Measurements from ENCODE around the gene GCGR.

GCGR gene

GRCh38 chr17:81812571-81813370 is 8.8 kb downstream of the GCGR start:
- DNase-seq, result no peak

DNA sequence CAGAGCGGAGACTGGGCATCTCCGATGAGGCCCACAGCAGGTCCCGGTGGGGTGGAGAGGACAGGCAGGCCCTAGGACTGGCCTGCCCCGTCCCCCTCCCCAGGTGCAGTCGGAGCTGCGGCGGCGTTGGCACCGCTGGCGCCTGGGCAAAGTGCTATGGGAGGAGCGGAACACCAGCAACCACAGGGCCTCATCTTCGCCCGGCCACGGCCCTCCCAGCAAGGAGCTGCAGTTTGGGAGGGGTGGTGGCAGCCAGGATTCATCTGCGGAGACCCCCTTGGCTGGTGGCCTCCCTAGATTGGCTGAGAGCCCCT is 9.4 kb downstream of the GCGR start:
- DNase-seq, result no peak

GRCh38 chr17:81813861-81814683 is 10.1 kb downstream of the GCGR start:
- DNase-seq, result no peak

DNA sequence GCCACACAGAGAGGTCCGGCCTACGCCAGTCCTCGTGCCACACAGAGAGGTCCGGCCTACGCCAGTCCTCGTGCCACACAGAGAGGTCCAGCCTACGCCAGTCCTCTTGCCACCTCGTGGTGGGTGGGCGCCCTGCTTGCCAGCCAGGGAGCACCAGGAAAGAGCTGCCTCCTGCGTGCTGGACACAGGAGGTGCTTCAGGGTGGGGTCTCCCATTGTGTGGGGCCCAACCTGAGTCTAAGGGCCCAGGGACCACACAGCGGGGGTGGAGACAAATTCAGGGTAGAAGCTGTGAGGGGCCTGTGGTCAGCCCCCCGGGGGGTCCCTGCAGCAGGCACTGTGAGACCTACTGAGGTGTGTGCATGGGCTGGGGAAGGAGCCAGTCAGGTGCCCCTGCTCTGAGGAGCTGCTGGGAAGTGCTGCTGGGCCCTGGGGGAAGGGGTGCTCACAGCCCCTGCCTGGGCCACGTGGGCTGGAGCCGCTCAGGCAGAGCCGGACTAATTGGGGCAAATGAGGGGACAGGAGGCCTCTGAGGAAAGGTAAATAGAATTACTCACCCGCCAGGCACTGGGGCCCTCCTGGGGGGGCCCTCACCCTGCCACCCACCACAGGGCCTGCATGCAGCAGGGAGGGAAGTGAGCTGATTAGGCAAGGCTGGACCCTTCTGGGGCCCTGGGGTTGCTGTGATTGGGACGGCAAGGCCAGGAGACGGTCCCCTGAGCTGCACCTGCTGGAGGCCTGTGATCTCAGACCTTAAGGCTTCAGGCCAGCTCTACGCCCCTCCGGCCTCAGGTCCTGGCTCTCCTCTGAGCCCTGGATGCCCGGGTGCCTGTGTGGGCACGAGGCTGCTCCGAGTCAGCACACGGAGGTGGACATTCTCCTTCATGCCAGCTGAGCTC is 11.0 kb downstream of the GCGR start:
- no peak for DNase-seq

- no peak for DNase-seq
Measured at GRCh38 chr17:81815646-81815986, 11.7 kb downstream of the GCGR start.

DNA sequence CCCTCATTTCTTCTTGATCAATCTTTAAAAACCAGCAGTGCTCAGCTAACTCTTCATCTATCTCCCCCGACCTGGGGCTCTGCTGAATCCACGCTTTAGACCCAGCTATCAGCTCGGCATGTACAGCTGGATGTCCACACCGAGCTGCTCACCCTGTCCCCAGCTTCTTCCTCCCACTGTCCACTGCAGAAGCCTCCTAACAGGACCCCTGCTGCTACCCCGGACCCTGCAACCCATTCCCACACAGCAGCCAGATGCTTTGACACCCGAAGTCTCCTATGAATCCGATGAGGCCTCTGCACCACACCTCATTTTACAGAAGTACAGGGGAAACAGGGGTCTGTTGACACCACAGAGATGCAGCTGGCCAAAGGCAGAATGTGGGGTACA is 13.8 kb downstream of the GCGR start:
- no peak for DNase-seq

DNA sequence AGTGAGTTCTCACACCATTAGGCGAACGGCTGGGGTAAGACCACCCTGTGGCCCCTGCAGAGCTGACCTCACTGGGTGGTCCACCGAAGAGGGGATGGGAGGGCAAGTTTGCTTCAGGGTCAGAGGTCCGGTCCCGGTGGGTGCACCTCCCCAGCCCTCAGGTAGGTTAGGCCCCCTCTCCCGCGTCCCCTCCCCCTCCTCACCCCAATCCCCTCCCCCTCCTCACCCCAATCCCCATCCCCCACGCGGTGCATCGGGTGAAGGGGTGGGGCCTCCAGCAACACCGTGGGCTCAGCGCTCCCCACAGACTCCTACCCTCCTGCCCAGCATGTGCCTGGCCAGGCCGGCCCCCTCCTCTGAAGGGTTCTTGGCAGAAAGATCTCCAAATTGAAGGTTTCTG is 15.8 kb downstream of the GCGR start:
- no peak for DNase-seq

DNA sequence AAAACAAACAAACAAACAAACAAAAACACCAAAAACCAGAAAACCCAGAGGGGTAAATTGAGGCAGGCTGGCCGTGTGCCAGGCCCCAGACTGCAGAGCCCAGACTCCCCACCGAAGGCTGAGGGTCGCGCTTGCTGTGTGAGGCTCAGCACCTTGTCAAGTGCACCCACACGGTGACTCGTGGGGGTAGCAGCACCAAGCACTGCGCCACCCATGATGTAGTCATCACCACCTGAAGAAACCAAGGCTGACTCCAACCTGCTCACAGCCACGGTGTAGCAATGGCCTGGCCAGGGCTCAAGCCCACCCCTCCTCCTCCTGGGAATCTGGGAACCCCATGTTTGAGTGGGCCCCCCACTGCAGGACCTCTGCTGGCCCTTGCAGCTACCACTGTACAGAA is 17.2 kb downstream of the GCGR start:
- DNase-seq, result no peak

DNA sequence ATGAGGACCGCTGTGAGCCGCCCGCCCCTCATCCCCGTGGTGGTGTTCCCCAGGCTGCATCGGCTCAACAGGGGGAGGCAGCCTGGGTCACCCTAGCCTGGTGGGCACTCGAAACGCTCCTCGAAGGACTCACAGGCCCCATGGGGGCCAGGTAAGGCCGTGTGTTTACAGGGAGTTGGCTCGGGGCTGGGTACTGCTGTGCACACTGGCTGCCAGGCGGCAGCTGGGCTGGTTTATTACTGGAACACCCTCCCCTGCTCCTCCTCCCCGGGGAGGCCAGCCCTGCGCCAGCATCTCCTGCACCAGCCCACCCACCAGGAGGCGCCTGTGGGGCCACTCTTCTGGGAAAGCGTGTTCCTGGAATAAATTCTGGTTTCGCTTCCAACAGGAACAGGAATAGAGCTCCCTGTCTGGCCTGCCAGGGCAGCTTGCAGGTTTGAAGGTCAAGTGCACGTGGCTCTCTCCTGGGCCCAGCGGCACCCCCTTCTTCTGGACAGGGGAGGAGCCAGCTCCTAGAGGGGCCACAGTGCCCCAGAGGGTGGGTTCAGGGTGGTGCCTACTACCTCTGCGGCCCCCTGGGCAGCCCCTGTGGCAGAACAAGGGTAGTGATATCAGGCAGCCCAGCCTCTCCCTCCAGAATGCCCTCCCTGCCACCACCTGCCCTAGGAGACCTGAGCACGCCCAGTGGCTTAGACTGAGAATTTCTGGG is 17.8 kb downstream of the GCGR start:
- DNase-seq, result peak in 1 of 2 donors; percentile 34

- no peak for DNase-seq
Measured at GRCh38 chr17:81822312-81822637, 18.3 kb downstream of the GCGR start.

DNA sequence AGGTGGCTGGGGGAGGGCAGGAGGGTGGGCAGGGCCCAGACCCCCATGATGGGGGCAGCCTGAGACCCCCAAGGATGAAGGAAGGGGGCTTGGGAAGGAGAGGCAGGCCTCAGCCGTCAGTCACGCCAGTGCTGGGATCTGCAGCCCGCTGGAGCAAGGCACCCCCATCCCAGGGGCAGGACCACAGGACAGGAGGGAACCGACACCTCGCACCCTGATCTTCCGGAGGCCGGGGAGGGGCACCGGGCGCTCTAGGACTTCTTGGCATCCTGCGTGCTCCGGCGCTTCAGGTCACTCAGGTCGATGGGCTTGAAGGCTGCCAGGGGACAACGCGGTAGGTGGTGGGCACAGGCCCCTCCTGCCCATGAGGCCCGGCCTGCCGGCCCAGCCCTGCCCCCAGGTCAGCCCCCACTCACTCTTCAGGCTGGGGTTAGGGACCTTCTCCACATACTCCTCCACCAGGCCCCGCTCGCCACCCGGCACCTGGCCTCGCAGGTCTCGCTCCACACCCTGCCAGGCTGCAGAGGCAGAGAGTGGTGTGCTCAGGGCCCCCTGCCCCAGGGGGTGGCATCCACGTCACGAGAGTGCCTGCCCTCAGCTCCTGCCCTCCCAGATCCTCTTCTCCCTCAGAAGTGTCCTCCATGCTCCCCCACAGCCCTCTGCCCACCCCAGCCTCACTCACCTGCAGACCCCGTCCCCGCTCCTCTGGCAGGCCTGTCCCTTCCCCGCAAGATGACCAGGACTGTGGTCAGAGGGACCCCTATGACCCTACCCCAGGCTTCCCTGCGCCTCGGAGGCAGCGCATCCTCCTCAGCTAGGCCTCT is 19.3 kb downstream of the GCGR start:
- no peak for DNase-seq

DNA sequence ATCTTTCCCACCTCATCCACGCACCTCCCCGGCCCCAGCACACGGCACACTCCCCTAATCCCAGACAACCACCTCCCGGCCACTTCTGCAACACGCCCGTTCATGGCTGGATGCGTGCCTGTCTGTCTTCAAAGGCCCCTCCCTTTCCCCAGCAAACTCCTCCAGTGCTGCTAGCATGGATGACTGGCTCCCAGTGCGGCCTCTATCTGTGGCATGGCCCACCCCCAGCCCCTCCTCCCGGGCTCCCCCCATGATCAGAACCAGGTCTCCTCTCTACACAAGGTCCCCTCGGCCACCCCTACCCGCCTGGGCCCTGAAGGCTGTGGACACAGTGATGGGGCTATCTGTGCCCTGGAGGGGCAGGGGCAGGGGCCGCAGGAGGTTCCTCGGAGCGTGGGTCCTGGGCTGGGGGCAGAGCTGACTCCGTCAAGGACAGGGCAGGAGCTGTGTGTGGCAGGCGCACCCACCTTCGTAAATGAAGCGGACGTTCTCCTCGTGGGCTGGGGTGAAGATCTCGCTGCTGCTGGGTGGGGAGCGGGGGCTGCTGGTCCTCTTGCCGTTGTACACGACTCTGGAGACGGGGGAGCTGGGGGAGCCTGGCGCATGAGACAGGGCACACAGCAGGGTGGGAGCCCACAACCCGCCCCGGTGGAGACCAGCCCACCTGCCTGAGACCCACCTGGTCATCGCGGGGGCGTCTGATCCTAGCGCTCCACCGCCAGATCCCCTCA is 20.0 kb downstream of the GCGR start:
- DNase-seq, result no peak

DNA sequence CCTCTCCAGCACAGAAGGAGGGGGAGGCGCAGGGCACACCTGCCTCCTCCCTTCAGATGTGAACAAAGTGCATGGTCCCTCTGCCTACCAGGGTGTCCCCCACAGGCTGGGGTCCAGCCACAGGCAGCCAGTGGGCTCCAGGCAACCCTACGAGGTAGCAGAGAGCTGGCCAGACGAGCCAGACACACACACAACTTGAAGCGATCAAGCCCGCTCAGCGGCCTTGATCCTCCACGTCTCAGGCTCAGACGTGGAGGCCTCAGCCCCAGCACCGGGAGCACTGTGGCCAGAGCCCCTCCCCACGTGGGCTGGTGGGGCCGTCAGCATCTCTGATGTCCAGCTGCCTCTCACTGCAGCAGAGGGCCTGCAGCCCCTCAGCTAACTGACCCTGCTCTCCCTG is 20.6 kb downstream of the GCGR start:
- no peak for DNase-seq

DNA sequence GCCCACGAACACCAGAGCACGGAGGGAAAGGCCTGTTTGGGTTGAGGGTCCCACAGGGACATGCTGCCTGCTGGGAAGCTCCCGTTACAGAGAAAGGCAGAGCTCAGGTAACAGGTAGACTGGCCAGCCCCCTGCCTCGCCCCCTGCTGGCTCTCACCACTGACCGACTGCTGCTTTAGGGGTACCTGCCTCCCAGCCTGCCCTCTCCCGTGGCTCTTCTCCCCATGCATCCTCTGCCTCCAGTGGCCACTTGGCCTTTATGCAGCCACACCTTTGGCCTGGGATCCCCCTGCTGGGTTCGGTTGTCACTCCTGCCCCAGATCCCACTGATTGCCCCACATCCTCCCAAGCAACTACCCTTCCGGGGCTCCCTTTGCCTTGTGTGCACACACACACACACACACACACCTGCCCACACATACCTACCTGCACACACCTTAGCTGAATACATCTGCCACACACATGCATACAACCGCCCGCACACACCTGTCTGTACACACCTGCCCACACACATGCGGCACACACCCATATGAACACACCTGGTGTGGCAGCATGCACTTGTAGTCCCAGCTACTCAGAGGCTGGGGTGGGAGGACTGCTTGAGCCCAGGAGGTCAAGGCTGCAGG is 22.0 kb downstream of the GCGR start:
- DNase-seq, result no peak

DNA sequence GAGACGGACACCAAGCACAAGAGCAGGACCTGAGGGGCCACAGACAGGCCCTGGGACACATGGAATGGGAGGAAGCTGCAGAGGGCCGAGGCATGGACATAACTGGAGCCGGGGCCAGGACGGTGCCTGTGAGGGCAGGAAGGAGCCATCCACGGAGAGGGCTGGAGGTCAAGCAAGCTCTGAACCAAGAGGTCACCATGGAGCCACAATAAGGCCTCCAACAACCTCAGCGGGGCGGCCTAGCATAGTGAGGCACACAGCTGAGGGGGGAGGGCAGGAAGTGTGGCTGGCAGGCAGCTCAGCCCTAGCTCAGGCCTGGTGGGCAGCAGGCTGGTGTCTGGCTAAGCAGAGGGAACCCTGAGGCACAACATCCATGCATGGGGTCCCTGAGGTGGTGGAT is 24.7 kb downstream of the GCGR start:
- no peak for DNase-seq

DNA sequence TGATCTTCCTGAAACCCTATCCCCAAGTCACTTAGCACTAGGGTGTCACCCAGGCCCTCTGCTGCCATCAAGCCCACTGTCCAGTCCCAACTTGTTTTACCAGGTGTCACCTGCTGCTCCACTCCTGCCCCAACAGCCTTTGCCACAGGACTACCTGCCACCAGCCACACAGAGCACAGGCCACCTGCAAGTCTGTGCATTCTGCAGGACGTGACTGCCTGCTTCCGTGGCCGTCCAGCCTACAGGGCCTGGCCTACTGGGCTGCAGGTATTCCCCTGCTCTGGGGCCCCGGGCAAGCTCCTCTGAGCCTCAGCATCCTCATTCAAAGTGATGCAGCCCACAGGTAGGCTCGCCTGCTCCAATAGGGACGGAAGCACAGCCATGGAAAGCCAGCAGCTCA is 25.9 kb downstream of the GCGR start:
- no peak for DNase-seq

DNA sequence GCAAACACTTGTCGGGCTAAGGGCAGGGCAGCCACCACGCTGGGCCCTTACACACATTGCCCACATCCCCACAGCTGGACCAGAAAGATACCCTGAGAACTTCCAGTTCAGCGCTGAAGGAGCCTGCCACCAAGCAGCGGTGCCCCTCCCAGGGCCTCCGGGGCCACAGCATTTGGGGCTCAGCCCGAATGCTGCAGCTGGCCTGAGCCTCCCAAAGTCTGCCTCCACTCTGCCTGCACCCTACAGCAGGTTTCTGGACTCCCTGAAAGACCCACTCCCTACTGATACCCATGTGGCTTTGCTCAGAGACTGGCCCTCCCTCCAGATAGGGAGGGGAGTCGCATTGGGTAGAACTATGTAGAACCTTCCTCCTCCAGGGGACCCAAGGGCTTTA is 27.6 kb downstream of the GCGR start:
- no peak for DNase-seq

DNA sequence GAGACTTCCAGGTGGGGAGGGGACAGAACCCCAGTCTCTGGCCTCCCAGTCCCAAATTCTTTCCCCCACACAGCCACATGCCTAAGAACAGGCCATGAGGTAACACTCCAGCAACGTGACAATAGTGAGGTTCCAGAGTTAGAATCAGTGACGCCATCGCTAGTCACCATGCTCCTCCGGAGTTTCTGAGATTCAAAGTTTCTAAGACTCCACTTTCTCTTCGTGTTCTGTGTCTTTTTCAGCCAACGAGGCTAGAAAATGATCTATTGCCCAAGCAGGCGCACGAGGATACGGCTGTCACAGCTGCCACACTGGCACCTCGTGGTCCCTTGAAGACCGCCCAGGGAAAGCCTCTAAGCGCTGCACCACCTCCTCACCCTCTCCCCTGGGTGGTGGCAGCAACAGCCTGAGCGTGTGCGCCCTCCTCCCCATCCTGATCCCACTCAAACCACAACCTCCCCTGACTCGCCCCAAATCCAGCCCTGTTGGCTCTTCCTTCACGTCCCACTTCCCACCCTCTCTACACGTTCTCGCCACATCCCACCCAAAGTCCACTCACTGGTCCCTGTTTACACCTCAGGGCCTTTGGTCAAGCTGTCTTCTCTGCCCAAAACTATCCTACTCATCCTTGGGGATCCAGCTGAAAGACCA is 28.1 kb downstream of the GCGR start:
- no peak for DNase-seq

- DNase-seq, result peak in 1 of 2 donors; percentile 33
Measured at GRCh38 chr17:81832608-81833159, 28.7 kb downstream of the GCGR start.

Data from bone marrow (tissue), 2 donors.